GM18511 (cell line): Measurements from ENCODE around the gene THOC6.

ENCODE experiments used
- ATAC-seq: cut with Tn5 transposase; IDR thresholded peaks from one replicate; pipeline ENCODE4 v1.9.1; 2021; ENCODE audit warnings: mild to moderate bottlenecking, moderate library complexity; ENCODE audit not compliant: unreplicated experiment

THOC6 gene

DNA sequence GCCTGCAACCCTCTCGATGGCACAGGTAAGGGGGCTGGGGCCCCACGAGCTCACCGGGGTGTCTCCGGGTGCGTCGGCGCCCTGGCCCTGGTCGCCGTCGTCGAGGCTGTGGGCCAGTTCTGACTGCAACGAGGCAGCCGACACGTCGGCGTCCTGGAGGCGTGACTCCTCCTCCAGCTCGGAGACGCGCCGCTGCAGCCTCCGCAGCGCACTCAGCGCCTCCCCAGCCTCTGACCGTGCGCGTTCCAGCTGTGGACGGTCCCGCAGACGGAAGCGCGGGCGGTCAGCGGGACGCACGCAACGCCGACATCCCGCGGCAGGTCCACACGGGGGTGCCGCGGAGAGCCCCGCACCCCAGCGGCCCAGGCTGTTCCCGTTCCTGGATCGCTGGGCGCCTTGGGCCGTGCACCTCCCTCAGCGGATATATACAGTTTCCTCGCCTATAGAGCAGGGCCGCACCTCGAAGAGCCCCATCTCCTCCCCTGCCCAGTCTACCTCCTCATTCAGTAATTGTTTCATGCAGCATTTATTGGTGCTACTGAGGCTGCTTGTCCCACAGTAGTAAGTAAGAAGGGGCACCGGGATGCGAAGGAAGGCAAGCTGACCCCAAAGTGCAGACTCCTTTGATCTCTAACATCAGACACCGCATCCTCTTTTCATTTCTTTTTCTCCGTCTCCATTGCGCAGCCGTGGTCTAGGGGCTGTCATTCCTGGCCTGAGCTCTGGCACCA, 5.8 kb downstream of the THOC6 start:
- no peak for ATAC-seq

DNA sequence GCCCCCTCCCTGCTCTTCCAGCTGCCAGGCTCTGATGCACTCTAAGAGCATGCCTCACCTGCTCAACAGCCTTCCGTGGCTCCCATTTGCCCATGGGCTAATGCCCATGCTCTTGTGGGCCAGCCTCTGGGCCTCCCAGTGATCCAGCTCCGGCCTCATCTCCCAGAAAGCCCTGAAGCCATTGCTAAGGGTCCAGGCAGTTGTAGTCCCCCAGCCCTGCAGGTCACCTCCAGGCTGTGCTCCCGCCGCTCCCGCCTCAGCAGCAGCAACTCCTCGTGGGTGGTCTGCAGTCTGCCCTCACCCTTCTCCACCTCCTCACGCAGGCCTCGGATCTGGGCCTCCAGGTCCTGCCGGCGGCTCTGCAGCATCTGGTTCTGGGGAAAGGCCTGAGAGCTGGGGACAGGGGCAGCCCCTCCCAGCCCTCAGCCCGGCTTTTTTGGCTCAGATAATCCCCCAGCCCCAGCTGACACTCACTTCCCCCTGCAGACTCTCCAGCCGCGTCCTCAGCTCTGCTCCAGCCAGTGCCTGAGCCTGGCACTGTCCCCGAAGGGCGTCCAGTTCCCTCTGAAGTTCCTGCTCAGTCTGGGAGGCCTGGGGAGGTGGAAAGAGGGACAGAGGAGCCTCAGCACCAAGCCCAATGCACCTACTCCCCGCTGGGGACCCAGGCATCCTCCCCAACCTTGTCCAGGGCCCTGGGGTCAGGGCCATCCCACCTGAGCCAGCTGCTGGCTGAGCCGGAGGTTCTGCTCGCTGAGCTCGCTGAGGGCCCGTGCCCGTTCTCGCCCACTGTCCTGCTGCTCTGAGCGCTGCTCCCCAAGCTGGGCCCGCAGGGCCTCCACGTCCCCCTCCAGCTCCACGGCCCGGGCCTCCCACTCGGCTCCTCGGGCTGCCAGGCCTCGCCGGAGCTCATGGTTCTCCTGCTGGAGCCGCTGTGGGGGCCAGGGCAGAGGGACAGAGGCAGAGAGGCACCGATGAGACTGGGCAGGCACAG, 6.7 kb downstream of the THOC6 start:
- ATAC-seq, result no peak

DNA sequence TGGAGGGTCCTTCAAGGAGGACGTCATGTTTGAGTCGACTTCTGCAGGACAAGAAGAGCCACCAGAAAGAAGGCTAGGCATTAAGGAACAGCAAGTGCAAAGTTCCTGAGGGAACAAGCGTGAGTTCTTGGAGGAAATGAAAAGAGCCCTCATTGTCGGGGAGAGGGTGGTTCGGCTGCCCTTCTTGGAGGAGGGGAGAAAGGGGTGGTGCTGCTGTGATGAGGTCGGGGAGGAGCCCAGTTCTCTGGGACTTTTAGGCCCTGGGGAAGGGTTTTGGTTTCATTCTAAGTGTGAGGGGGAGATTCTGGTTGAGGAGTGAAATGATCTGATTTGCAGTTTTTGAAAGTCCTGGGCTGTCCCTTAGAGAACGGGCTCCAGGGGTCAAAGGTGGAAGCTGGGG, 8.8 kb downstream of the THOC6 start:
- no peak for ATAC-seq

DNA sequence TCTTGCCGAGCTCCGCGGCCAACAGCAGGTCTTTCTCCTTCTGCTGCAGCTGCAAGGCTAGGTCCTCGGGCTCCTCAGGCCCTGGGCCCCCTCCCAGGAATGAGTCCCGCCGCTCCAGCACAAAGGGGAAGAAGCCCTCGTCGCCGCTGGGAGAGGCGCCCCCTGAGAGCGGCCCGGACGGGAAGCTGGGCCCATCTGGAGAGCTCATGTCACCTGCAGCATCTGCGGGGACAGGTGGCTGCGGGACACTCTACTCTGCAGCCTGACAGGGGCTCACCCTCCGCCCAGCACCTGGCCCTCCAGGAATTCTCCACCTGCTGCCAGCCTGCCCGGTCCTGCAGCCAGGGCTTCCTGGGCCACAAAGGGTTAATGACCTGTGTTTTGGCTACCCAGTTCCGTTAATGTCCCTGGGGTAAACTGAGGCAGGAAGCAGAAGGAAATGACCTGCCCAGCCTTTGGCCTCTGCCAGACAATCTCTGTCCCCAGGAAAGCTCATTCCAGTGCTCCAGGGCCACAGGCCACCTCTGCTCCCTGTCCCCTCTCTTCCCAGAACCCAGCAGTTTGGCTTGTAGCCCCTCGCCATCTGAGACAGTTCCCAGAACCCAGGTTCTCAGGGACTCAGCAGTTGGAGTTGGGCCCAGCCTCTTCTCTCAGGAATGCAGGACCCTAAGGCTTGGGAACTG, 11.6 kb downstream of the THOC6 start:
- no peak for ATAC-seq

GRCh38 chr16:3035972-3036725, 12.3 kb downstream of the THOC6 start:
- no peak for ATAC-seq

DNA sequence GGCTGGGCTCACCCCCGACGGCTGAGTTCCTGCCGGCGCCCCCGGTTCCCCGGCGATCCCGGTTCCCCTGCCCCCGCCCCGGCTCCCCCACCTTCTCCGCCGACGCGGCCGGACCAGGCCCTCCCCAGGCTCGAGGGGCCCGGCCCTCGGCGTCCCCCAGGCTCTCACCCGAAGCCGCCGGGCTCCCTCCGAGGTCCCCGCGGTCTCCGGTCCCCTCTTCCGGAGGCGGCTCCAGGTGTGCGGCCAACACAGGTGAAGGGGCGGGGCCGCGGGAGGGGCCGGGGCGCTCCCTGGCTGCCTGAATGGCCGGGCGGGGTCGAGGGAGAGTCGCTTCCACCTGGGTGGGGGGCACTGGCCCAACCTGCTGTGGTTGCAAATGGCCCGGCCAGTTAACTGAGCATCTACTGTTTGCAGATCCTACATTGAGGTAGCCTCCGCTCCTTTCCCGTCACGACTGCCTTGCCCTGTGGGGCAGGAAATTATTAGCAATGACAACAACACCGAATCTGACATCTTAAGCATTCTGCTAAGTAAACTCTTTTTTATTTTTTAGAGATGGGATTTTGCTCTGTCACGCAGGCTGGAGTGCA, 13.0 kb downstream of the THOC6 start, which contains the start of gene BICDL2:
BICDL2 (minus strand) TSS at position 219 of the 590 bp plus-strand sequence. CDS start 1,448 bp downstream, outside the sequence.
- ATAC-seq, result no peak

DNA sequence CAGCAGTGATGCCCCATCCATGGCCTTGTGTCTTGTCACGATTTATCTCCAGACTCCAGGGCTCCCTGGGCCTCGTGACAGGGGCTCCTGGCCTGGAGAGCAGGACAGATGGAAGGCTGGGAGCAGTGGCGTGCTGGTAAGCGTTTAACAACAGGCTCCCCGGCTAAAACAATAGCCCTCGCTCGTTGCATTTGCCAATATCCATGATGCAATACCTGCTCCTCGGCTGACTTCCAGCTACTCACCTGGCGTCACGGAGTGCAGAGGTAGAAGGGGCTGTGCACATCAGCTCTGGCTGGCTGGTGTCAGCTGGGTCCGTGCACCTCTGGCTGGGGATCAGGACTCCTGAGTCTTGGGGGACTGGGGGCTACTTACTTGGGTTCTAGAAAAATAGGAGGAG, 14.4 kb downstream of the THOC6 start:
- ATAC-seq, result no peak

DNA sequence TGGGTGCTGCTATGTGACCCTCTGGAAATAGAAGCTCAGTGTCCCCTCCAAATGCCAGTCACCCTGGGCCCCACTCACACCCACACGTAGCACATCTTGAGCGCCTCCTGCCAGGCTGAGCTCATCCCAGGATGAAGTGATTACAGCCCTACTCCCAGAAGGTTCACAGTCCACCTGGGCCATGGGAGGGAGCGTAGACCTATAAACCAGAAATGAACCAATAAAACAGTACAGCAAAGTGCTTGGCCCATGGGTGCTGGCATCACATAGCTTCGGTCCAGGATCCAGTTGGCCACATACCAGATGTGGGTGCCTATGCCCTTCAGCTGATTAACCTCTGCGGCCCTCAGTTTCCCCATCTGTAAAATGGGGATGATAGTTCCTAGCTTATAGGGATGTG, 15.1 kb downstream of the THOC6 start:
- no peak for ATAC-seq

GRCh38 chr16:3042376-3042775, 18.5 kb downstream of the THOC6 start:
- no peak for ATAC-seq

DNA sequence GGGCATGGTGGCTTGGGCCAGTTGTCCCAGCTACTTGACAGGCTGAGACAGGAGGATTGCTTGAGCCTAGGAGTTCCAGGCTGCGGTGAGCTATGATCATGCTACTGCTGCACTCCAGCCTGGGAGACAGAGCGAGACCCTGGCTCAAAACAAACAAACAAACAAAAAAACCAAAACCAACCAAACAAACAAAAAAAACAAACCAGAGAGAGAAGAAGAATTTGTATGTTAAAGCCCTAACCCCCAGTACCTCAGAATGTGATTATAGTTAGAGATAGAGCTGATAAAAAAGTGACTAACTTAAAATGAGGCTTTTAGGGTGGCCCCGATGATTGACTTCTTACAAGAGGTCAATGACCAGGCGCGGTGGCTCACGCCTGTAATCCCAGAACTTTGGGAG, 20.9 kb downstream of the THOC6 start:
- no peak for ATAC-seq

GRCh38 chr16:3045758-3046640, 22.2 kb downstream of the THOC6 start, which contains the start of gene MMP25:
Gene MMP25 (plus strand): TSS chr16:3046561. CDS start chr16:3046918, 357 bp downstream.
- ATAC-seq, result no peak

- no peak for ATAC-seq
Observed at GRCh38 chr16:3046641-3047386, 23.0 kb downstream of the THOC6 start.

GRCh38 chr16:3047387-3047720, 23.5 kb downstream of the THOC6 start:
- no peak for ATAC-seq

- no peak for ATAC-seq
Observed at GRCh38 chr16:3049921-3050481, 26.2 kb downstream of the THOC6 start.

DNA sequence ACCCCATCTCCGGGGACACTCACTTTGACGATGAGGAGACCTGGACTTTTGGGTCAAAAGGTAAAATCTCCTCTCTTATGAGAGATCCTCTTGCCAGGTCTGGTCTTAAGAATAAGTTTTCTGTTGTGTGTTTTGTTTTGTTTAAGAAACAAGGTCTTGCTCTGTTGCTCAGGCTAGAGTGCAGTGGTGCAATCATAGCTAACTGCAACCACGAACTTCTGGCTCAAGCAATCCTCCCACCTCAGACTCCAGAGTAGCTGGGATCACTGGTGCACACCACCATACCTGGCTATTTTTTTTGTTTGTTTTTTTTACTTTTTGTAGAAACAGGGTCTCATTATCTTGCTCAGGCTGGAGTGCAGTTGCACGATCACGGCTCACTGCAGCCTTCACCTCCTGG, 26.7 kb downstream of the THOC6 start:
- ATAC-seq, result no peak

DNA sequence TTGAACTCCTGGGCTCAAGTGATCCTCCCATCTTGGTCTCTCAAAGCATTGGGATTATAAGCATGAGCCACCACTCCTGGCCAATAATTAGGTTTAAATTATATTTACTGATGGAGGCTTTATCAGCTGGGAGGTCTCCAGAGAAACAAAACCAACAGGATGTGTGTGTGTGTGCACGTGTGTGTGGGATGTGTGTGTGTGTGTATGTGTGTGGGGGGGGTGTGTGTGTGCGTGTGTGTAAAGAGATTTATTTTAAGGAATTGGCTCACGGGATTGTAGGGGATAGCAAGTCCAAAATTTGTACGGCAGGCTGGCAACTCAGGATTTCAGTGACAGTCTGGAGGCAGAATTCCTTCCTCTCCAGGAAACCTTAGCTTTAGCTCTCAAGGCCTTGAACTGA, 27.2 kb downstream of the THOC6 start:
- no peak for ATAC-seq

DNA sequence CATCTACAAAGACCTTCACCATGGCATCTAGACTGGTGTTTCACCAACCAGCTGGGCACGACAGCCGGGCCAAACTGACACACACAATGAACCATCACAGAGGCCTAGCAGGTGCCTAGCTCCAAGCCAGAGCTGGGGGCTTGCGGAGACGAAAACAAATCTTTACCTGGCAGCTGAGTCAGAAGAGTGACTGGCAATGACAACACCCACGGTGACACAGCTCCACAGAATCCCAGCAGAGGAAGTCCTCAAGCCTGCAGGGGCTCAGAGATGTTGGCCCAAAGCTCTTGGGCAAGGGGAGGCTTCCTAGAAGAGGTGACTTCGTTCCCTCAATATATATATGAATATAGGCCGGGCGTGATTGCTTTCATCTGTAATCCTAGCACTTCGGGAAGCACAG, 27.7 kb downstream of the THOC6 start:
- ATAC-seq, result no peak
